K562 (cell line): ENCODE measurements around the gene ASB10. TPM values are rescaled to one million over a fixed set of nuclear protein-coding genes. Genes with fewer than 3 reads are reported as not detected.

Experiments used
- BCLAF1 ChIP-seq, 2 experiments: fragments of 450-650 bp in 1 of 2; IDR thresholded peaks; 2 replicates each; pipeline ENCODE4 v1.6.1; 2011 to 2017; ENCODE audit warnings: low read depth in 2 of 2, antibody characterized with exemption in 1 of 2, borderline replicate concordance in 1 of 2, low read length in 1 of 2, mild to moderate bottlenecking in 1 of 2, mixed read lengths in 1 of 2; ENCODE audit not compliant: control insufficient read depth in 1 of 2
- LARP7 ChIP-seq: fragments of 450-650 bp; IDR thresholded peaks from 2 replicates; pipeline ENCODE4 v1.6.1; 2016
- MCM3 ChIP-seq: fragments of 450-650 bp; IDR thresholded peaks from 2 replicates; pipeline ENCODE4 v1.6.1; 2016
- MGA ChIP-seq: fragments of 450-650 bp; IDR thresholded peaks from 2 replicates; pipeline ENCODE4 v1.6.1; 2016; ENCODE audit warnings: mild to moderate bottlenecking, moderate library complexity
- NR3C1 ChIP-seq: sonication (generic); formaldehyde crosslinking; IDR thresholded peaks from 2 replicates; pipeline ENCODE4 v1.8.1; 2022; ENCODE audit warnings: missing genetic modification reagents
- NR4A1 ChIP-seq, 2 experiments: fragments of 250-450 bp in 1 of 2; fragments of 450-650 bp in 1 of 2; sonication (Bioruptor Pico) in 1 of 2; IDR thresholded peaks; 2 replicates each; pipeline versions ENCODE4 v1.4.0 to v1.6.1; 2016 to 2020; ENCODE audit warnings: mild to moderate bottlenecking in 2 of 2, missing compliant biosample characterization in 1 of 2, missing genetic modification characterization in 1 of 2, moderate library complexity in 1 of 2
- PHB2 ChIP-seq: fragments of 450-650 bp; IDR thresholded peaks from 2 replicates; pipeline ENCODE4 v1.6.1; 2017; ENCODE audit warnings: low read depth
- TAL1 ChIP-seq: fragments of 450-650 bp; IDR thresholded peaks from 2 replicates; pipeline ENCODE4 v1.6.1; 2016; ENCODE audit warnings: mild to moderate bottlenecking
- ZNF280A ChIP-seq: fragments of 450-650 bp; IDR thresholded peaks from 2 replicates; pipeline ENCODE4 v1.6.1; 2018; ENCODE audit warnings: mild to moderate bottlenecking, low read depth; ENCODE audit not compliant: partially characterized antibody
- polyA plus RNA-seq, 8 experiments: library from polyadenylated mRNA; depleted of rRNA in 4 of 8; stranded (reverse) in 5 of 8; unstranded in 3 of 8; fragments of >200 nt; fragmentation: Nextera tagmentation in 2 of 8; fragmentation: Illumina TruSeq in 1 of 8; extraction: Ambion mirVana in 2 of 8; extraction: Trizol in 1 of 8; gene quantifications; 2 replicates each; pipeline versions ENCODE4 v1.2.1 to v1.2.3, GENCODE V29; 2011 to 2014; ENCODE audit warnings: inconsistent platforms in 1 of 8, missing spikeins in 1 of 8
- total RNA-seq, 7 experiments: library from RNA; depleted of rRNA in 6 of 7; stranded (reverse); fragments of >200 nt in 6 of 7; fragmentation: Illumina TruSeq in 2 of 7; extraction: Trizol in 2 of 7; gene quantifications; 2 replicates each; pipeline versions ENCODE4 v1.2.1 to v1.2.3, GENCODE V29; 2011 to 2021; ENCODE audit warnings: low replicate concordance in 1 of 7

The ASB10 gene
- total and polyA plus RNA-seq, 9 of the 15 experiments (the other 6 are each of a cell fraction or from before 2014, with no cell fraction given): not detected

- TF ChIP-seq MGA (peak; percentile 91), LARP7 (peak; percentile 83; the same call in 1 of the 2 replicates), PHB2 (no peak; the same call in 1 of the 2 replicates), MCM3 (no peak), NR3C1 (CRISPR knock-in tag) (no peak), ZNF280A (no peak), NR4A1 (CRISPR knock-in tag; IDR thresholded peaks at IDR 0.05) (no peak), NR4A1 (tag; IDR thresholded peaks at IDR 0.05) (peak; percentile 15; the same call in 1 of the 2 replicates), BCLAF1 (IDR thresholded peaks at IDR 0.05; ENCODE audit: borderline replicate concordance in 1 of 2, control insufficient read depth in 1 of 2, low read depth in 2 of 2, low read length in 1 of 2) (no peak), TAL1 (no peak; the same call in 1 of the 2 replicates)
These were observed 40.1 kb upstream of the ASB10 start, which contains the start of gene ABCF2 (continued) for GRCh38 chr7:151226875-151227782.
